Non-pigmented ciliary epithelial cell (primary cell): ENCODE measurements around the gene OR13C8.
"Not testable (repeated sequence)": the region's sequence is repeated elsewhere in the genome, so short reads cannot be mapped to it uniquely, and the experiment has no call there.

ENCODE experiments used
- DNase-seq: peaks from one replicate; pipeline ENCODE4 v3.0.0-alpha.2; 2010; ENCODE audit warnings: low read depth

The OR13C8 gene

DNA sequence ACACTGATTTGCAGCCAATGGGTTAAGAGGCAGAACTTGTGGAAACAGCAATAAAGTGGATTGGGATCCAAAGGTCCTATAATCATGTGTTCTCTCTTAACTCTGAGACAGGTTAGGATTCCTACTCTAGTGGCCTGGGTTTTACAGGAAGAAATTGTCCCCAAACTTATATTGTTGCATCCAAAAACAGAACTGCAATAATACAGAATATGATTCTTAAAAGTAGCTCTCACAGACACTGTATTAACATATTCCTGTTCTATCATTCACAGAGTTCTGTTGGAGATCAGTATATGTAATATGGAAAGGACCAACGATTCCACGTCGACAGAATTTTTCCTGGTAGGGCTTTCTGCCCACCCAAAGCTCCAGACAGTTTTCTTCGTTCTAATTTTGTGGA lies at the start of gene OR13C8:
TSS of gene OR13C8 (plus strand) at position 301 of the 400 bp plus-strand sequence. CDS start at position 301, 0 bp downstream.
- no peak for DNase-seq

DNA sequence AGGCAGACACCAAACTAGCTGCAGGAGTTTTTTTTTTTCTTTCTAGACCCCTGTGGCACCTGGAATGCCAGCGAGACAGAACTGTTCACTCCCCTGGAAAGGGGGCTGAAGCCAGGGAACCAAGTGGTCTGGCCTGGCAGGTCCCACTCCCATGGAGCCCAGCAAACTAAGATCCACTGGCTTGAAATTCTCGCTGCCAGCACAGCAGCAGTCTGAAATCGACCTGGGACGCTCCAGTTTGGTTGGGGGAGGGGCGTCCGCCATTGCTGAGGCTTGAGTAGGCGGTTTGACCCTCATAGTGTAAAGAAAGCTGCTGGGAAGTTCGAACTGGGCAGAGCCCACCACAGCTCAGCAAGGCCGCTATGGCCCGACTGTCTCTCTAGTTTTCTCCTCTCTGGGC lies 48.7 kb upstream of the OR13C8 start:
- DNase-seq, result not testable (repeated sequence)

DNA sequence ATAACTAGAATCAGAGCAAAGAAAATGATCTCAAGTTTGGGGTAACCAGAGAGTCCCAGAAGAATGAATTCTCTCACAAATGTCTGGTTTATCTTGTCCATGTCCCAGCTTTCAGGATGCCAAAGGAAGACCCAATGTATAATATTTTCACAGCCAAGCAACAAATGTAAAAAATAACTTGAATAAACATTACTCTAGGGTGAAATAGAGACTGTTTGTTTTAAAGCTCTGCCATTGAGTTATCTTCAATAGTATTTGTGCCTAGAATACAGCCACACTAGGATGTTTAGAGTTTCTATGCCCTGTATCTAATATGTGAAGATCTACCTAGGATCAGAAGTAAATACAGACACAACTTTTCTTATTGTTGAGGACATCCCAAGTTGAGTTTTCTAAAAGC lies 41.9 kb upstream of the OR13C8 start, which contains the start of gene OR13C4:
TSS of gene OR13C4 (minus strand) at position 101 of the 400 bp plus-strand sequence. CDS start at position 101, 0 bp downstream.
- no peak for DNase-seq

DNA sequence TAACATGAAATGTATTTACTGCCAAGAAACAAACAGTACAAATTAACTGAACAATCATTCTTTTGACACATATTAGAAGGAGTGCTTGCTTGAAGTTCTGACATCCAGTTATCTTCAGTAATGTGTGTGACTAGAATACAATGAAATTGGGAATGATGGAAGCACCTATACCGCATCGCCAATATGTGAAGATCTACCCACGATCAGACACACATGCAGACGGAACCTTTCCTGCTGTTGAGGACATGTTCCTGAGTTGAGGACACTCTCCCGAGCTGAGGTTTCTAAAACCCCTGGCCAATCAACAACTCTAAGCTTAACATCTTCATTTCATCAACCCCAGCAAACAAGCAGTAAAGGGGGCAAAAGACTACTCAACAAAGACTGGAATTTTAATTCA lies 32.2 kb upstream of the OR13C8 start, which contains the start of gene OR13C3:
TSS of gene OR13C3 (minus strand) at position 101 of the 400 bp plus-strand sequence. CDS start 133 bp downstream, outside the sequence.
- DNase-seq, result no peak

GRCh38 chr9:104539275-104539674 lies 29.7 kb upstream of the OR13C8 start:
- DNase-seq, result no peak

DNA sequence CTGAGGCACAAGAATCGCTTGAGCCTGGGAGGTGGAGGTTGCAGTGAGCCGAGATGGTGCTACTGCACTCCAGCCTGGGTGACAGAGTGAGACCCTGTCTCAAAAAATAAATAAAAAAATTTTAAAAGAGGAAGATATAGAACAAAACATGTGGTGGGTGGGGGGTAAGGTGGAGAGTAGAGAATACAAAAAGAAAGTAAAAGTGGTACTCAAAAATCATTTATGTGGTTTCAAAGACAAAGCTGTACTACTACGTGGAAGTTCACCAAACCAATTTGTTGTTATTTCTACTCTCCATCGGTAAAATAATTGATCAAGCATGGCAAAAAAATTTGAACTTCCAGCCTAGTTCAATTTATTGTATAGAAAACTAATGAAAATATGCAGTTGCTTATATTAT lies 24.3 kb upstream of the OR13C8 start:
- DNase-seq, result no peak

DNA sequence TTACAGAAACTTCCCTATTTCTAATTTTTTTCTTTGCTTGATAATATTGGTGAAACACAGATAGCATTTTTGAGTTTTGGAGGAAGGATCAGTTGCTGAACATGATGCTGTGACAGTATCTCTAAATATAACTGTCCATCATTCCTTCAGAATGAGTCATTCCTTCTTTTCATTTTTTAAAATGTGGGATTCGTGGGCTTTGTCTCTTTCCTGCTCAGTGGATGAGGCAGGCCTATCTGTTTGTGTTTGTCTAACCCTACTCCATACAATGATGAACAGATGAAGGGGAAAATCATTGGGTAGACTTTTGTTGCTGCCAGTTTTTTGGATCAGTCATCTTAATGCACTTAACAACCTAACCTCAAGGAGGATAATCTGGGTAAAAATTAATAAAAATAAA lies 15.7 kb upstream of the OR13C8 start:
- no peak for DNase-seq

- DNase-seq, result no peak
These were observed 13.4 kb upstream of the OR13C8 start for GRCh38 chr9:104555521-104555920.

GRCh38 chr9:104556830-104557634 lies 11.9 kb upstream of the OR13C8 start:
- DNase-seq, result no peak

DNA sequence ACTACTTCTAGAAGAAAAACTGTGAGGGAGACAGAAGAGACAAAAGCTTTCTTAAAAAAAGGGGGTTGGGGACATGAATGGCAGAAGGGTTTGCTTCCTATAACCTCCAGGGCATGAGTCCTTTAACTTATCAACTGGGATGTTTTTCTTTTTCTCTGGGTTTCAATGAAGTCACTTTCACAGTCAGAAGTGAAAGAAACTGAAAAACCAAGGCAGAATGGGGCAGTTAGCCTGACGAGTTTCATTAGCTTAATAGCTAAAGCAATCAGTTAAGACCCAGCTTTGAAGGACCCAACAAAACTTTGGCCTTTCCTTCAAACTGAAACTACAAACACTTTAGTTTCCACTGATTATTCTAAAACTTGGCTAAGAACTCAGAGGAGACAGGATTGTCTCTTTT lies 4.6 kb upstream of the OR13C8 start:
- DNase-seq, result no peak

DNA sequence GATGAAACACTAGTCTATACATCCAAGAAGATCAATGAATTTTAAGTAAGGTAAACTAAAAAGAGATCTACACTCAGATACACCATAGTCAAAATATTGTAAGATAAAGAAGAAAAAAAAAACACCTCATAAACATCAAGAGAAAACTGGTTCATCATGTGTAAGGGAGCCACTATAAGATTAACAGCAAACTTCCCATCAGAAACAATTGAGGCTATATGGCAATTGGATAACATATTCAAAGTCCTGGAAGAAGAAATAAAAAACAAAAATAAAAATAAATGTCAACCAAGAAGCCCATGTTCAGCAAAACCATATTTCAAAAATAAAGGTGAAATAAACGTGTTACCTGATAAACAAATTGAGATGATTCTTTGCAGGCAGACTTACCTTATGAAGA lies 3.6 kb downstream of the OR13C8 start:
- no peak for DNase-seq

- DNase-seq, result no peak
These were observed 6.5 kb downstream of the OR13C8 start for GRCh38 chr9:104575456-104575855.

DNA sequence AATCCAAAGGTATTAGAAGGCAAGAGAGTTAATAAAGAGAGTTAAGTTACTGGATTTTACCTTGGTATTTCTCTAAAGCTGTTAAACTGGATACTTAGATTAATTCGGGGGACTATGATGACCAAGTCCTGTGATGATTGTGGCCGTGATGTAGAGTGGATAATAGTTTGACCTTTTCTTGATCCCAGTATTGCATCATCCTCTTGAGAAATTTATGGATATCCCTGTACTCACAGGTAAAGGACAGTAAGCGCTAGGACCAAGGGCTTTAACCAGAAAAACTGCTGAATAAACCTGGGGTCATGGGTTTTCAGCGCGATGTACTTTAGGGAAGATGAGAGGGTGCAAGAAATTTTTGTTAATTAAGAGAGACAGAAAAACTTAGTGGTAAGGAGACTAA lies 8.3 kb downstream of the OR13C8 start:
- no peak for DNase-seq

GRCh38 chr9:104580562-104580961 lies 11.6 kb downstream of the OR13C8 start:
- no peak for DNase-seq

DNA sequence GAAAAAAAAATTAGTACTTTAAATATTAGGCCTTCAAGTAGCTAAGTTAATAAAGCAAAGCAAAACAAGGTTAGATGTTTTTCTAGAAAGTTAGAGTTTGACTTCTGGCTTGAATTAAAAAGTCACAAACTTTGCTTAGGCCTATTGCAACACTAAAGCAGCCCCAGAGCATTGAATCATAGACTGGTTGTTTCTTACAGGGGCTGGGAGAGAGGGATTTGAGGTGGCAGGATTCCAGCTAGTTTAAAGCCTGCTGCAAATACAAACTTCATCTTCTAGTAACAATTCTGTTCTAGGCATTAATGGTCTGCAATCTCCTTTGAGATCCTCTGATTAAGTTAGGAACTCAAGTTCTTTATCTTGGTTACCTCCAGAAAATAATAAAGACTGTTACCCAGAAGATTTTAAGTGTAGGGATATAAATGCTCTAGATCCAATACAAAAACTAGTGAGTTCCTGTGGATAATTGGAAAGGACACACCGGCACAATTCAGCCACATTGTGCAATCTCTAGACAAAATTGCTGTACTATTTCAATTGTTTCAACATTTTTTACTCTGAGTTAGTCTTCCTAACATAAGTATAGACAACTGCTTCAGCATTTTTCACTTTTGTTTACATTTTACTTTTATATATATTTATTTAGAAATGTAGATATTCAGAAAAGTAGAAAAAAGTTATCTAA lies 17.7 kb downstream of the OR13C8 start:
- DNase-seq, result no peak

DNA sequence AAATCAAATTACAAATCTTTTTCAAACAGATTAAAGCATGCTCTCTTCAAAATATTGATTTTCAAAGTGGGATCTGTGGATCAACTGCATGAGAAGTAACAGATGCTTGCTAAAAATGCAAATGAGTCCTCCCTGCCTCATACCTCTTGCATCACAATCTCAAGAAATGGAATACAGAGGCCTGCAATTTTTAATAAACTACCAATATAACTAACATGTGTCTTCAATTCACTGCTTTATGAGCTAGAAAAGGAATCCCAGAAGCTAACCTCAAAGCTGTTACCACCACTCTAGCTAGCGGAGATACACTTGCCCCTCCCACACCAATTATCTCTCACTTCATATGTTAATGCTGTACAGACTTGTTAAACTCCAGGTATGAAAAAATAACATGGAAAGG lies 20.7 kb downstream of the OR13C8 start:
- no peak for DNase-seq

DNA sequence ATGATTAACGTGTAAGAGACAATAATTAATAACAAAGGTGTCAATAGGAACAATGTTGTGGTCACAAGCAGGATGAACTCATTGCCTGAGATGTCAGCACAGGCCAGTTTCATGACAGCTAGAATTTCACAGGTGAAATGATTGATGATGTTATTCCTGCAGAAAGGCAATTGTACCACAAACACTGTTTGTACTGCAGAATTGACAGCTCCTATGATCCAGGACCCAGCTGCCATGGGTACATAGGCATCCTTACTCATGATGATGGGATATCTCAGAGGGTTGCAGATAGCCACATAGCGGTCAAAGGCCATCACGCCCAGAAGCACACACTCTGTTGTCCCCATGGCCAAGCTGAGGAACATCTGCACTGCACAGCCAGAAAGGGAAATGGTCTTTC lies 29.8 kb downstream of the OR13C8 start:
- not testable (repeated sequence) for DNase-seq

- DNase-seq, result not testable (repeated sequence)
These were observed 30.3 kb downstream of the OR13C8 start, which contains the start of gene OR13C5 for GRCh38 chr9:104599313-104599712. OR13C5 (minus strand) TSS chr9:104599413; CDS start chr9:104599413, 0 bp downstream.

DNA sequence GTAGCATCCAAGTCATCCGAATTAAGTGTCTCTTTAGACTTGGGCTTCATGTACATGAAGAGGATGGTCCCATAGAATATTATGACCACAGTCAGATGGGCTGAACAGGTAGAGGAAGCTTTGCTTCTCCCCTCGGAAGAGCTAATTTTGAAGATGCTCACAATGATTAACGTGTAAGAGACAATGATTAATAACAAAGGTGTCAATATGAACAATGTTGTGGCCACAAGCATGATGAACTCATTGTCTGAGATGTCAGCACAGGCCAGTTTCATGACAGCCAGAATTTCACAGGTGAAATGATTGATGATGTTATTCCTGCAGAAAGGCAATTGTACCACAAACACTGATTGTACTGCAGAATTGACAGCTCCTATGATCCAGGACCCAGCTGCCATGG lies 35.8 kb downstream of the OR13C8 start:
- no peak for DNase-seq

DNA sequence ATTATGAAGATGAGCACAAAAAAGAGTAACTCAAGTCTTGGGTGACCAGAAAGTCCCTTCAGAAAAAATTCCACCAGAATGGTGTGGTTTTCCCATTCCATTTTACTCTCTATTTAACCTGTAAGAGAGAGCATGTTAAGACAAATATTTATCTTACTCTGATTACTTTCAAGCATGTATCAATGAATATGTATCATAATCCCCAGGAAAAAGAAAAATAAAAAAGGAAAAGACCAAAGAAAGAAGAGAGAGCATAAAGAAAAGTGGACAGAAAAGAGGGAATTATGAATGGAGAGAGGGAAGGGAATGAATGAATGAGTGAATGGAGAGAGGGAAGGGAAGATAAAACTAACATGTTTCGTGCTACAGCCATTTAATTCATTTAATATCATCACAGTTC lies 36.6 kb downstream of the OR13C8 start, which contains the start of gene OR13C2:
TSS of gene OR13C2 (minus strand) at position 101 of the 400 bp plus-strand sequence. CDS start at position 101, 0 bp downstream.
- not testable (repeated sequence) for DNase-seq

GRCh38 chr9:104606152-104606551 lies 37.2 kb downstream of the OR13C8 start:
- no peak for DNase-seq

DNA sequence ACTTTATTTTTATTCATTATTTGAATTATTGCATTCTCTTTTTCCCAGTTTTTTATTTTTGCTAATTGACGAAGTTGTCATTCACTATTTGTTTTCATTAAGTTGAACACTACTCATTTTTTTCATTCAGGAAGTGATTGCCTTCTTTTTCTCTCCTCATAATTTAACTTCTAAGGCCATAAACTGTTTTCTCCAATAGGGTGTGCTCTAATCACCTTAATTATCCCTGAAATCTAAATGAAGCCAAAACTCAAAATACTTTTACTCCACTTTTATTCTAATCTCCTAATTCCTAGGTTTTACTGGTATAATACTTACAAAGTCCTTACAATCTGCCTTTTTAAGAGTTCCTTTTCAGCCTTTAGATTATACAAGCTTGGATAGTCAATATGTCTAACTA lies 39.4 kb downstream of the OR13C8 start:
- no peak for DNase-seq

- no peak for DNase-seq
These were observed 42.2 kb downstream of the OR13C8 start for GRCh38 chr9:104611213-104611612.
